Smooth muscle cell (in vitro differentiated cells): Measurements from ENCODE around the gene OASL. TPM values are rescaled to one million over a fixed set of nuclear protein-coding genes. Genes with fewer than 3 reads are reported as not detected.
A peak's percentile ranks its signal among the peaks of the same experiment; 100 is the strongest.

ENCODE experiments used
- DNase-seq: peaks from one replicate; lab custom pipeline; 2025; ENCODE audit not compliant: unreplicated experiment; lab: John Stamatoyannopoulos, UW
- H2AFZ ChIP-seq: fragments of 200-600 bp; sonication (generic); 2 replicates; pipeline ENCODE4 v1.6.0; 2016; ENCODE audit warnings: antibody characterized with exemption, low read depth, mild to moderate bottlenecking
- H3F3A ChIP-seq: fragments of 200-600 bp; sonication (generic); 2 replicates; pipeline ENCODE4 v1.6.0; 2017; ENCODE audit warnings: antibody characterized with exemption, low read depth
- H3K27ac ChIP-seq: fragments of 200-600 bp; sonication (generic); 2 replicates; pipeline ENCODE4 v1.5.1; 2016; ENCODE audit warnings: low read depth, mild to moderate bottlenecking
- H3K27me3 ChIP-seq: fragments of 200-600 bp; sonication (generic); 2 replicates; pipeline ENCODE4 v1.6.1; 2016; ENCODE audit warnings: low read depth, mild to moderate bottlenecking
- H3K36me3 ChIP-seq: fragments of 200-600 bp; sonication (generic); 2 replicates; pipeline ENCODE4 v1.5.1; 2016; ENCODE audit warnings: low read depth
- H3K4me1 ChIP-seq: fragments of 200-600 bp; sonication (generic); 2 replicates; pipeline ENCODE4 v1.5.1; 2016; ENCODE audit warnings: low read depth
- H3K4me2 ChIP-seq: fragments of 200-600 bp; sonication (generic); 2 replicates; pipeline ENCODE4 v1.6.0; 2016; ENCODE audit warnings: mild to moderate bottlenecking
- H3K4me3 ChIP-seq: fragments of 200-600 bp; sonication (generic); 2 replicates; pipeline ENCODE4 v1.5.1; 2016; ENCODE audit warnings: mild to moderate bottlenecking
- H3K79me2 ChIP-seq: fragments of 200-600 bp; sonication (generic); 2 replicates; pipeline ENCODE4 v1.6.0; 2016; ENCODE audit warnings: low read depth, mild to moderate bottlenecking
- H3K9ac ChIP-seq: fragments of 200-600 bp; sonication (generic); 2 replicates; pipeline ENCODE4 v1.6.0; 2016; ENCODE audit warnings: low read depth
- H3K9me3 ChIP-seq: fragments of 200-600 bp; sonication (generic); replicated peaks from 2 replicates; pipeline ENCODE4 v1.5.1; 2016; ENCODE audit warnings: low read depth
- H4K20me1 ChIP-seq: fragments of 200-600 bp; sonication (generic); 2 replicates; pipeline ENCODE4 v1.6.0; 2016; ENCODE audit warnings: low read depth
- WGBS: methylation state at CpG from one replicate; pipeline ENCODE4 v1.1.7; 2016; ENCODE audit warnings: low lambda C conversion rate; 5-methylcytosine and 5-hydroxymethylcytosine counted together
- polyA plus RNA-seq: library from polyadenylated mRNA; unstranded; fragments of >200 nt; fragmentation: Nextera tagmentation; extraction: Ambion mirVana; gene quantifications from 2 replicates; pipeline ENCODE4 v1.2.1, GENCODE V29; 2016
- total RNA-seq: library from RNA; depleted of rRNA; stranded (reverse); fragments of >200 nt; gene quantifications from 2 replicates; pipeline ENCODE4 v1.2.3, GENCODE V29; 2014
- TF ChIP-seq, protein P1 (sequence below): fragments of 200-600 bp; sonication (generic); IDR thresholded peaks from 2 replicates; pipeline ENCODE4 v1.5.1; 2017; ENCODE audit warnings: borderline replicate concordance, mild to moderate bottlenecking, antibody characterized with exemption; ENCODE audit not compliant: insufficient read depth, poor library complexity, severe bottlenecking

OASL gene
- total and polyA plus RNA-seq, 2 experiments from 2014 or later, result not detected

DNA sequence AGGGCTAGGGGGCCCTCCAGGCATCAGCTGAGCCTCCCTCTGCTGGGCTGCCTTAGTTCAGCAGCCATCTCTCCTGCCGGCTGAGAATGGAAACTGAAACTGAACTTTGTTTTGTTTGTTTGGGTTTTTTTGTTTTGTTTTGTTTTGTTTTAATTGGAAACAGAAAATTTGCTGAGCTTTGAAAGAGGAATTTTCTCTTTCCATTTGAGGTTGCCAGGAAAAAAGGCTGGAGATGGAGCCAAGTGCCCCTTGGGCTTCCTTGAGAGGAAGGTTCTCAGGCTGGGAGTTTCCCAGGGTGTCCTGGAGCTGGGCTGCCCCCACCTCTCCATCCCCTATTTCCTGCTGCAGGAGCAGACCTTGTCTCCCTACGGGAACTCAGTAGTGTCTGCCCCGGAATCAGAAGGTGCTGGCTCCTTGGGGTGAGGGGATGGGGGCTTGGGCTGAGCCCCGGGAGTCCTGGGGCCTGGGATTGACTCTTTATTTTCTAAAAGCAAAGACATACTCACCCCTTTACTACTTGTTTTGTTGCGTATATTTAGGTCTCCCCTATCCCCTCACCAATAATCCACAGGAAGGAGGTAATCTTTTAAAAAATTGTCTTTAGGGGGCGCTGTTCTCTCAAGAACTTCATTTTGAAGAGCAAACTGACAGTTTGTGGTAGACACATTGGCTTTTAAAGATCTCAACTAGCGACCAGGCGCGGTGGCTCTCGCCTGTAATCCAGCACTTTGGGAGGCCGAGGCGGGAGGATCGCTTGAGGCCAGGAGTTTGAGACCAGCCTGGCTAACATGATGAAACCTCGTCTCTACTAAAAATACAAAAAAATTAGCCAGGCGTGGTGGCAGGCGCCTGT lies 21.3 kb upstream of the OASL start:
- Histone ChIP-seq H3K36me3 (no peaks in the 10 kb centered on the region), H3K9me3 (no peaks in the 10 kb centered on the region), H3K27me3 (no peaks in the 10 kb centered on the region), H3K4me2 (peak overlapping the region; percentile 59), H4K20me1 (no peaks in the 10 kb centered on the region), H2AFZ (peak overlapping the region; percentile 73), H3K79me2 (no peaks in the 10 kb centered on the region), H3K4me3 (peak overlapping the region; percentile 17), H3F3A (no peaks in the 10 kb centered on the region), H3K9ac (no peak overlapping the region), H3K27ac (no peak overlapping the region), H3K4me1 (no peaks in the 10 kb centered on the region)
- TF ChIP-seq, protein P1, sequence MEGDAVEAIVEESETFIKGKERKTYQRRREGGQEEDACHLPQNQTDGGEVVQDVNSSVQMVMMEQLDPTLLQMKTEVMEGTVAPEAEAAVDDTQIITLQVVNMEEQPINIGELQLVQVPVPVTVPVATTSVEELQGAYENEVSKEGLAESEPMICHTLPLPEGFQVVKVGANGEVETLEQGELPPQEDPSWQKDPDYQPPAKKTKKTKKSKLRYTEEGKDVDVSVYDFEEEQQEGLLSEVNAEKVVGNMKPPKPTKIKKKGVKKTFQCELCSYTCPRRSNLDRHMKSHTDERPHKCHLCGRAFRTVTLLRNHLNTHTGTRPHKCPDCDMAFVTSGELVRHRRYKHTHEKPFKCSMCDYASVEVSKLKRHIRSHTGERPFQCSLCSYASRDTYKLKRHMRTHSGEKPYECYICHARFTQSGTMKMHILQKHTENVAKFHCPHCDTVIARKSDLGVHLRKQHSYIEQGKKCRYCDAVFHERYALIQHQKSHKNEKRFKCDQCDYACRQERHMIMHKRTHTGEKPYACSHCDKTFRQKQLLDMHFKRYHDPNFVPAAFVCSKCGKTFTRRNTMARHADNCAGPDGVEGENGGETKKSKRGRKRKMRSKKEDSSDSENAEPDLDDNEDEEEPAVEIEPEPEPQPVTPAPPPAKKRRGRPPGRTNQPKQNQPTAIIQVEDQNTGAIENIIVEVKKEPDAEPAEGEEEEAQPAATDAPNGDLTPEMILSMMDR, result peak; percentile 54
- WGBS, result 47% methylated on average over 16 of the region's 16 CpGs
- peak; percentile 3 for DNase-seq

DNA sequence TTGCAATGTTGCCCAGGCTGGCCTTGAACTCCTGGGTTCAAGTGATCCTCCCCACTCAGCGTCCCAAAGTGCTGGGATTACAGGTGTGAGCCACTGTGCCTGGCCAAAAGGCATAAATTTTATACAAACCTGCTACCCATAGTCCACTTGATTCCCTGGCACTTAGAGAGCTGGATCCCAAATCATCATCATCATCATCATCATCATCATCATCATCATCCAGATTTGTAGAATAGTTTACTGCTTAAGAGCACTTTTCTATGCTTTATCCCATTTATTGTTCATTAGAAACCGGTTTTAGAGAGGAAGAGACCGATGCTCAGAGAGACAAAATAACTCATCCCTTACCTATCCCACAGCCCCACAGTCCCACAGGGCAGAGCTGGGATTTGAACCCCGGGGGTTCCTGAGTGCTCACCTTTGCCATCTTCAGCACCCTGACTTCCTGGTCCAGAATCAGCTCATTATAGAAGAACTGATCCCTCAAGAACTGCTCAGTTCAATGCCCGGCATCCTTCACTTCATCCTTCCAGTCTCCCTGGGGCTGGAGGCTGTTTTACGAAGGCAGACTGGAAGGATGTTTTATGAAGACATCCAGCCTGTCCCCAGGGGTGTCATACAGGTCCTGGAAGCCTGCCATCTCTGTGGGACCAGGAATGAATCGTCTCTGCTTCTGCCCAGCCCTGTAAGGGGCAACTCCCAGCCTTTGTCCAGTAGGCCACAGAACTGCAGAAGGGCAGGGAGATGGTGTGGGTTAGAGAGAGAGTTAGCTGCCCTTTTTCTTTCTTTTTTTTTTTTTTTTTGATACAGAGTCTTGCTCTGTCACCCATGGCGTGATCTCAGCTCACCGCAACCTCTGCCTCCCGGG lies 20.2 kb upstream of the OASL start:
- Histone ChIP-seq H3K27me3 (no peaks in the 10 kb centered on the region), H3K36me3 (no peaks in the 10 kb centered on the region), H3F3A (no peaks in the 10 kb centered on the region), H3K27ac (no peak overlapping the region), H3K9ac (no peak overlapping the region), H3K4me3 (no peak overlapping the region), H3K9me3 (no peaks in the 10 kb centered on the region), H2AFZ (no peak overlapping the region), H4K20me1 (no peaks in the 10 kb centered on the region), H3K79me2 (no peaks in the 10 kb centered on the region), H3K4me2 (no peak overlapping the region), H3K4me1 (no peaks in the 10 kb centered on the region)
- no peak for DNase-seq
- TF ChIP-seq, protein P1, result no peak
- 95% methylated on average over 9 of the region's 10 CpGs for WGBS

DNA sequence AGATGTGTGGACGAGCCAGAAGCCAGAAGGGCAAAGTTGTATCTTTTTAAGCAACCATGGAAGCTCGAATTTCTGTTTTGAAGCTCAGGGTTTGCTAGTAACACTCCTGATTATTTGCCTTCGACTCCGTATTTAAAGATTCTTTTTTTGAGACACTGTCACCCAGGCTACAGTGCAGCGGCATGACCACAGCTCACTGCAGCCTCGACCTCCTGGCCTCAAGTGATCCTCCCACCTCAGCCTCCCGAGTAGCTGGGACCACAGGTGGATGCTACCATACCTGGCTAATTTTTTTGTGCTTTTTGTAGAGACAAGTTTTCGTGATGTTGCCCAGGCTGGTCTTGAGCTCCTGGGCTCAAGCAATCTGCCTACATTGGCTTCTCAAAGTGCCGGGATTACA lies 18.7 kb upstream of the OASL start:
- no peaks in the 10 kb centered on the region for H3F3A ChIP-seq
- H3K4me1 ChIP-seq, result no peaks in the 10 kb centered on the region
- TF ChIP-seq, protein P1, result no peak
- no peaks in the 10 kb centered on the region for H3K27me3 ChIP-seq
- no peak overlapping the region for H3K9ac ChIP-seq
- WGBS, result 88% methylated on average over 9 of the region's 9 CpGs
- no peaks in the 10 kb centered on the region for H3K36me3 ChIP-seq
- no peaks in the 10 kb centered on the region for H4K20me1 ChIP-seq
- H3K4me2 ChIP-seq, result no peak overlapping the region
- no peak for DNase-seq
- H3K4me3 ChIP-seq, result no peak overlapping the region
- H3K79me2 ChIP-seq, result no peaks in the 10 kb centered on the region
- no peak overlapping the region for H2AFZ ChIP-seq
- no peak overlapping the region for H3K27ac ChIP-seq
- no peaks in the 10 kb centered on the region for H3K9me3 ChIP-seq
